ENCODE measurements around the gene GDI1. TPM values are rescaled to one million over a fixed set of nuclear protein-coding genes. Genes with fewer than 3 reads are reported as not detected.

Gene GDI1
- total RNA-seq, 1 experiment from 2014 or later, result 116 TPM

GRCh38 chrX:154462396-154462795 is 25.4 kb downstream of the GDI1 start:
- BruUV-seq (replicated peaks), result no TSS peak
- Histone ChIP-seq H3K9me2 (ENCODE audit: insufficient read depth) (no peaks in the 10 kb centered on the region), H3F3A (ENCODE audit: insufficient read depth, low read depth) (peaks cover 2% of the 10 kb centered on the region; the same call in 1 of the 2 replicates), H3K27ac (no peak overlapping the region), H3K9me3 (ENCODE audit: insufficient read depth, low read depth) (no peaks in the 10 kb centered on the region), H3K36me3 (ENCODE audit: low read depth) (no peaks in the 10 kb centered on the region), H3K4me3 (no peak overlapping the region), H2AFZ (no peak overlapping the region), H3K79me2 (ENCODE audit: low read depth) (peaks cover 6% of the 10 kb centered on the region; the same call in 1 of the 2 replicates), H3K4me2 (no peak overlapping the region), H3K4me1 (replicated peaks; ENCODE audit: insufficient read depth) (peaks cover 5% of the 10 kb centered on the region), H3K27me3 (ENCODE audit: insufficient read depth, low read depth) (no peaks in the 10 kb centered on the region), H4K20me1 (ENCODE audit: insufficient read depth) (no peaks in the 10 kb centered on the region)
- no peak for TF ChIP-seq EZH2 (IDR thresholded peaks at IDR 0.05; ENCODE audit: low read depth)
- TF ChIP-seq, protein P1, sequence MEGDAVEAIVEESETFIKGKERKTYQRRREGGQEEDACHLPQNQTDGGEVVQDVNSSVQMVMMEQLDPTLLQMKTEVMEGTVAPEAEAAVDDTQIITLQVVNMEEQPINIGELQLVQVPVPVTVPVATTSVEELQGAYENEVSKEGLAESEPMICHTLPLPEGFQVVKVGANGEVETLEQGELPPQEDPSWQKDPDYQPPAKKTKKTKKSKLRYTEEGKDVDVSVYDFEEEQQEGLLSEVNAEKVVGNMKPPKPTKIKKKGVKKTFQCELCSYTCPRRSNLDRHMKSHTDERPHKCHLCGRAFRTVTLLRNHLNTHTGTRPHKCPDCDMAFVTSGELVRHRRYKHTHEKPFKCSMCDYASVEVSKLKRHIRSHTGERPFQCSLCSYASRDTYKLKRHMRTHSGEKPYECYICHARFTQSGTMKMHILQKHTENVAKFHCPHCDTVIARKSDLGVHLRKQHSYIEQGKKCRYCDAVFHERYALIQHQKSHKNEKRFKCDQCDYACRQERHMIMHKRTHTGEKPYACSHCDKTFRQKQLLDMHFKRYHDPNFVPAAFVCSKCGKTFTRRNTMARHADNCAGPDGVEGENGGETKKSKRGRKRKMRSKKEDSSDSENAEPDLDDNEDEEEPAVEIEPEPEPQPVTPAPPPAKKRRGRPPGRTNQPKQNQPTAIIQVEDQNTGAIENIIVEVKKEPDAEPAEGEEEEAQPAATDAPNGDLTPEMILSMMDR (conservative IDR thresholded peaks at IDR 0.05), result no peak
- ChIA-PET POLR2A (ENCODE audit: unreplicated experiment) (no interaction called here), CTCF (no interaction called here)
- intact Hi-C loops (cut with micrococcal nuclease; ENCODE audit: unreplicated experiment), result no loop called here
- DNase-seq, result no peak

- intact Hi-C loops (cut with micrococcal nuclease; ENCODE audit: unreplicated experiment), result no loop called here
- POLR2A ChIA-PET (ENCODE audit: unreplicated experiment), result no interaction called here
- no peaks in the 10 kb centered on the region for H3K36me3 ChIP-seq (ENCODE audit: low read depth)
Measured at GRCh38 chrX:154463611-154464220, 26.8 kb downstream of the GDI1 start.

GRCh38 chrX:154464806-154465365 is 27.9 kb downstream of the GDI1 start:
- DNase-seq, result no peak
- TF ChIP-seq, protein P1 (conservative IDR thresholded peaks at IDR 0.05), result no peak
- TF ChIP-seq EZH2 (IDR thresholded peaks at IDR 0.05; ENCODE audit: low read depth), result no peak
- H3K27me3 ChIP-seq (ENCODE audit: insufficient read depth, low read depth), result no peaks in the 10 kb centered on the region
- no peak overlapping the region for H3K4me2 ChIP-seq
- no peak overlapping the region for H2AFZ ChIP-seq
- BruUV-seq (replicated peaks), result no TSS peak
- no peaks in the 10 kb centered on the region for H3K9me2 ChIP-seq (ENCODE audit: insufficient read depth)
- H3K79me2 ChIP-seq (ENCODE audit: low read depth), result no peaks in the 10 kb centered on the region
- H3K36me3 ChIP-seq (ENCODE audit: low read depth), result no peaks in the 10 kb centered on the region
- H3K4me3 ChIP-seq, result no peak overlapping the region
- H4K20me1 ChIP-seq (ENCODE audit: insufficient read depth), result no peaks in the 10 kb centered on the region
- CTCF ChIA-PET, result no interaction called here
- intact Hi-C loops (cut with micrococcal nuclease; ENCODE audit: unreplicated experiment), result no loop called here
- POLR2A ChIA-PET (ENCODE audit: unreplicated experiment), result no interaction called here
- no peak overlapping the region for H3K27ac ChIP-seq
- no peaks in the 10 kb centered on the region for H3K4me1 ChIP-seq (replicated peaks; ENCODE audit: insufficient read depth)
- H3F3A ChIP-seq (ENCODE audit: insufficient read depth, low read depth), result no peaks in the 10 kb centered on the region
- H3K9me3 ChIP-seq (ENCODE audit: insufficient read depth, low read depth), result no peaks in the 10 kb centered on the region

More at GRCh38 chrX:154463611-154464220, 26.8 kb downstream of the GDI1 start:
- TF ChIP-seq, protein P1 (conservative IDR thresholded peaks at IDR 0.05), result no peak
- no peak for TF ChIP-seq EZH2 (IDR thresholded peaks at IDR 0.05; ENCODE audit: low read depth)
- BruUV-seq (replicated peaks), result no TSS peak
- Histone ChIP-seq H4K20me1 (ENCODE audit: insufficient read depth) (no peaks in the 10 kb centered on the region), H3K79me2 (ENCODE audit: low read depth) (peaks cover 6% of the 10 kb centered on the region; the same call in 1 of the 2 replicates), H3F3A (ENCODE audit: insufficient read depth, low read depth) (no peaks in the 10 kb centered on the region), H3K4me1 (replicated peaks; ENCODE audit: insufficient read depth) (peaks cover 5% of the 10 kb centered on the region), H3K27me3 (ENCODE audit: insufficient read depth, low read depth) (no peaks in the 10 kb centered on the region), H2AFZ (no peak overlapping the region), H3K27ac (no peak overlapping the region), H3K9me3 (ENCODE audit: insufficient read depth, low read depth) (no peaks in the 10 kb centered on the region), H3K9me2 (ENCODE audit: insufficient read depth) (no peaks in the 10 kb centered on the region), H3K4me2 (no peak overlapping the region), H3K4me3 (no peak overlapping the region)
- CTCF ChIA-PET, result no interaction called here
- no peak for DNase-seq

Data from PC-9 (cell line).